Astrocyte (in vitro differentiated cells and primary cell): ENCODE data around the gene COX7A2.

Source experiments
- CTCF ChIP-seq: IDR thresholded peaks from 2 replicates; pipeline ENCODE4 v1.5.1; 2011; ENCODE audit warnings: low read depth, mild to moderate bottlenecking, inconsistent platforms, low read length, moderate library complexity; ENCODE audit not compliant: insufficient read depth
- EZH2 ChIP-seq: IDR thresholded peaks from 2 replicates; pipeline ENCODE4 v1.6.1; 2012; ENCODE audit warnings: mild to moderate bottlenecking, low read length, inconsistent platforms; ENCODE audit not compliant: insufficient read depth

- no peak for TF ChIP-seq CTCF
- TF ChIP-seq EZH2, result no peak
Observed at GRCh38 chr6:75288023-75288422, 44.4 kb upstream of the COX7A2 start.
